ENCODE measurements around the gene SETD1B.
"Not testable (repeated sequence)": the region's sequence is repeated elsewhere in the genome, so short reads cannot be mapped to it uniquely, and the experiment has no call there.

SETD1B gene

DNA sequence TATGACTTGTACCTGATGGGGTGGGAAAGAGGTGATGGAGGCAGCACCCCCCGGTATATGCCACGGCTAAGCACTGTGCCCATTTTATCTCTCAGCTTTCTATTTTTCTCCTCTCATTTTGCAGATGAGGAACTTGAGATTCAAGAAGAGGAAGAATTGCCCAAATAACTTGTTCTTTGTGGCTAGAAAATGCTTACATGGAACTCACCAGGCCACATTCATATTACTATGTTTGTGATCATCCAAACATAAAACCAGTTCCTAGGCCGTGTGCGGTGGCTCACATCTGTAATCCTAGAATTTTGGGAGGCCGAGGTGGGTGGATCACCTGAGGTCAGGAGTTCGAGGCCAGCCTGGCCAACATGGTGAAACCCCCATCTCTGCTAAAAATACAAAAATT lies 70.3 kb downstream of the SETD1B start:
- H3K79me2 ChIP-seq (ENCODE audit: insufficient read depth, low read length): no peaks in the 10 kb centered on the region

GRCh38 chr12:121875582-121875981 lies 71.8 kb downstream of the SETD1B start:
- Histone ChIP-seq H3K4me3 (ENCODE audit: low read depth, low read length, poor library complexity, severe bottlenecking) (no peak overlapping the region), H4K20me1 (ENCODE audit: insufficient read depth, low read length) (no peaks in the 10 kb centered on the region), H3K9ac (ENCODE audit: low read length) (no peak overlapping the region), H3K9me2 (ENCODE audit: low read depth, low read length) (no peaks in the 10 kb centered on the region), H3F3A (ENCODE audit: insufficient read depth, low read length) (no peaks in the 10 kb centered on the region), H3K27ac (ENCODE audit: low read depth, low read length, poor library complexity, severe bottlenecking) (no peak overlapping the region), H3K79me2 (ENCODE audit: insufficient read depth, low read length) (no peaks in the 10 kb centered on the region), H3K9me3 (ENCODE audit: low read length) (no peaks in the 10 kb centered on the region), H3K27me3 (ENCODE audit: insufficient read depth, low read length) (no peaks in the 10 kb centered on the region), H3K4me1 (ENCODE audit: insufficient read depth, low read length, severe bottlenecking) (no peaks in the 10 kb centered on the region), H3K4me2 (ENCODE audit: low read length) (no peak overlapping the region), H3K36me3 (ENCODE audit: insufficient read depth, low read length) (no peaks in the 10 kb centered on the region), H2AFZ (ENCODE audit: low read length) (no peak overlapping the region)
- TF ChIP-seq CTCF (IDR thresholded peaks at IDR 0.05; ENCODE audit: low read length) (no peak), EZH2 (IDR thresholded peaks at IDR 0.05; ENCODE audit: borderline replicate concordance, low read length) (no peak)

More for the DNA sequence above, 70.3 kb downstream of the SETD1B start:
- TF ChIP-seq CTCF (IDR thresholded peaks at IDR 0.05; ENCODE audit: low read length) (no peak), EZH2 (IDR thresholded peaks at IDR 0.05; ENCODE audit: borderline replicate concordance, low read length) (no peak)
- H4K20me1 ChIP-seq (ENCODE audit: insufficient read depth, low read length): no peaks in the 10 kb centered on the region
- no peaks in the 10 kb centered on the region for H3K4me1 ChIP-seq (ENCODE audit: insufficient read depth, low read length, severe bottlenecking)
- no peak overlapping the region for H3K9ac ChIP-seq (ENCODE audit: low read length)
- no peaks in the 10 kb centered on the region for H3K27me3 ChIP-seq (ENCODE audit: insufficient read depth, low read length)
- no peaks in the 10 kb centered on the region for H3F3A ChIP-seq (ENCODE audit: insufficient read depth, low read length)
- H3K4me3 ChIP-seq (ENCODE audit: low read depth, low read length, poor library complexity, severe bottlenecking): no peak overlapping the region
- H3K27ac ChIP-seq (ENCODE audit: low read depth, low read length, poor library complexity, severe bottlenecking): no peak overlapping the region
- H3K9me3 ChIP-seq (ENCODE audit: low read length): no peaks in the 10 kb centered on the region
- no peaks in the 10 kb centered on the region for H3K36me3 ChIP-seq (ENCODE audit: insufficient read depth, low read length)
- H2AFZ ChIP-seq (ENCODE audit: low read length): no peak overlapping the region
- no peak overlapping the region for H3K4me2 ChIP-seq (ENCODE audit: low read length)
- H3K9me2 ChIP-seq (ENCODE audit: low read depth, low read length): no peaks in the 10 kb centered on the region

DNA sequence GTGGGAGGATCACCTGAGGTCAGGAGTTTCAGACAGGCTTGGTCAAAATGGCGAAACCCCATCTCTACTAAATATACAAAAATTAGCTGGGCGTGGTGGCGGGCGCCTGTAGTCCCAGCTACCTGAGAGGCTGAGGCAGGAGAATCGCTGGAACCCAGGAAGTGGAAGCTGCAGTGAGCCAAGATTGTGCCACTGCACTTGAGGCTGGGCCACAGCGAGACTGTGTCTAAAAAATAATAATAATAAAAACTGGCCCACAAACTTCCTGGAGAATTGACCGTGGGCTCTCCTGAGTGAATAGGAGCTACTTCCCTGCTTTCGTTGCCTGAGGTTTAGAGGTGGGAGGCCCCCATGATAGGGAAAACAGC lies 72.3 kb downstream of the SETD1B start:
- not testable (repeated sequence) for H2AFZ ChIP-seq (ENCODE audit: low read length); H3K27ac ChIP-seq (ENCODE audit: low read depth, low read length, poor library complexity, severe bottlenecking); H3K27me3 ChIP-seq (ENCODE audit: insufficient read depth, low read length); H4K20me1 ChIP-seq (ENCODE audit: insufficient read depth, low read length); H3K9ac ChIP-seq (ENCODE audit: low read length); H3K79me2 ChIP-seq (ENCODE audit: insufficient read depth, low read length); H3K4me2 ChIP-seq (ENCODE audit: low read length); H3K9me2 ChIP-seq (ENCODE audit: low read depth, low read length); H3K9me3 ChIP-seq (ENCODE audit: low read length); H3K4me1 ChIP-seq (ENCODE audit: insufficient read depth, low read length, severe bottlenecking); H3F3A ChIP-seq (ENCODE audit: insufficient read depth, low read length); H3K36me3 ChIP-seq (ENCODE audit: insufficient read depth, low read length); H3K4me3 ChIP-seq (ENCODE audit: low read depth, low read length, poor library complexity, severe bottlenecking)

All from OCI-LY1 (cell line).